Epithelial cell of esophagus (primary cell): Measurements from ENCODE around the gene ZNF865.

ENCODE experiments used
- DNase-seq: peaks from one replicate; pipeline ENCODE4 v3.0.0; 2010; ENCODE audit warnings: low read depth
- H3K4me3 ChIP-seq: 2 replicates; pipeline ENCODE4 v1.5.1; 2011; ENCODE audit warnings: mild to moderate bottlenecking, low read length, control low read depth
- TF ChIP-seq, protein P1 (sequence below): IDR thresholded peaks from 2 replicates; pipeline ENCODE4 v1.5.1; 2011; ENCODE audit warnings: low read depth, mild to moderate bottlenecking, low read length, control low read depth, inconsistent platforms; ENCODE audit not compliant: insufficient read depth; ENCODE audit errors: missing control alignments

ZNF865 gene

DNA sequence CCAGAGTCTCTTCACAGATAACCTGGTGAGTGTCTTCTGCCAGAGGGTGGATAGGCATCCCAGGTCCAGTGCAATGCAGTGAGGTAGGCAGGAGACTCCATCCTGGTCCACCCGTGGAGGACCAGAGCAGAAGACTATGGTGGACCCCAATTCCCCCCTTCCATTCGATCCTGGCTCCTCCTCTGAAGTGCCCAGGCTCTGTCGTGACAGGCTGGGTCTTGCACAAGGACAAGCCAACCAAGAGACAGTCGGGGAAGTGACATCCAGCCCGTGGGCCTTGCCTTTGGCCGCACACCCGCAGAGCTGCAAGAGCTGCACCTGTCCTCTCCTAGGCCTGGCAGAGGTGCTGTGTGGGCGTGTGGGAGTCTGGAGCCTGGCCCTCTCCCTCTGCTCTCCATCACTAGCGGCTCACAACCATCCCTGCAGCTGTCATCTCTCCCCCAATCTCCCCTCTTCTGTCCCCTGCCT lies 15.8 kb downstream of the ZNF865 start:
- TF ChIP-seq, protein P1, sequence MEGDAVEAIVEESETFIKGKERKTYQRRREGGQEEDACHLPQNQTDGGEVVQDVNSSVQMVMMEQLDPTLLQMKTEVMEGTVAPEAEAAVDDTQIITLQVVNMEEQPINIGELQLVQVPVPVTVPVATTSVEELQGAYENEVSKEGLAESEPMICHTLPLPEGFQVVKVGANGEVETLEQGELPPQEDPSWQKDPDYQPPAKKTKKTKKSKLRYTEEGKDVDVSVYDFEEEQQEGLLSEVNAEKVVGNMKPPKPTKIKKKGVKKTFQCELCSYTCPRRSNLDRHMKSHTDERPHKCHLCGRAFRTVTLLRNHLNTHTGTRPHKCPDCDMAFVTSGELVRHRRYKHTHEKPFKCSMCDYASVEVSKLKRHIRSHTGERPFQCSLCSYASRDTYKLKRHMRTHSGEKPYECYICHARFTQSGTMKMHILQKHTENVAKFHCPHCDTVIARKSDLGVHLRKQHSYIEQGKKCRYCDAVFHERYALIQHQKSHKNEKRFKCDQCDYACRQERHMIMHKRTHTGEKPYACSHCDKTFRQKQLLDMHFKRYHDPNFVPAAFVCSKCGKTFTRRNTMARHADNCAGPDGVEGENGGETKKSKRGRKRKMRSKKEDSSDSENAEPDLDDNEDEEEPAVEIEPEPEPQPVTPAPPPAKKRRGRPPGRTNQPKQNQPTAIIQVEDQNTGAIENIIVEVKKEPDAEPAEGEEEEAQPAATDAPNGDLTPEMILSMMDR = no peak
- DNase-seq = no peak
- H3K4me3 ChIP-seq = no peak overlapping the region

DNA sequence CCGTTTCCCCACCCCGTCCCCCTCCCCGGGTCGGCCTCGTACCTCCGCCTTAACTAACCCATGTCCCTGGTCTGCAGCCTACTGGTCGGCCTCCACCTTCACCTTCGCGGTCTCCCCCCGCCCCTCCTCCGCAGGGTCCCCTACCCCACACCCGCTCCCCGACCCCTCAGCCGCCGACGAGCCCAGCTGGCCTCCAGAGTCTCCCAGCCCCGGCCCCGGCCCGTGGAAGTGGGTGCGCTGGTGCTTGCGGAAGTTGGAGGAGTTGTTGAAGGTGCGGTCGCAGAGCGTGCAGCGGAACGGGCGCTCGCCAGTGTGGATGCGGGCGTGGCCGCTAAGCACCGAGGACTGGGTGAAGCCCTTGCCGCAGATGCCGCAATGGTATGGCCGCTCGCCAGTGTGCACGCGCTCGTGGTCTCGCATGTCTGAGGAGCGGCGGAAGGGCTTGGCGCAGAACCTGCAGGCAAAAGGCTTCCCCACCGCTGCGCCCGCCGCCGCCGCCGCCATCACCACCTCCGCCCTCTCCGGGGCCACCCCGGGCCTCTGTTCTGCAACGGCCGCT lies 16.3 kb downstream of the ZNF865 start:
- TF ChIP-seq, protein P1 = no peak
- DNase-seq = no peak
- H3K4me3 ChIP-seq = no peak overlapping the region

DNA sequence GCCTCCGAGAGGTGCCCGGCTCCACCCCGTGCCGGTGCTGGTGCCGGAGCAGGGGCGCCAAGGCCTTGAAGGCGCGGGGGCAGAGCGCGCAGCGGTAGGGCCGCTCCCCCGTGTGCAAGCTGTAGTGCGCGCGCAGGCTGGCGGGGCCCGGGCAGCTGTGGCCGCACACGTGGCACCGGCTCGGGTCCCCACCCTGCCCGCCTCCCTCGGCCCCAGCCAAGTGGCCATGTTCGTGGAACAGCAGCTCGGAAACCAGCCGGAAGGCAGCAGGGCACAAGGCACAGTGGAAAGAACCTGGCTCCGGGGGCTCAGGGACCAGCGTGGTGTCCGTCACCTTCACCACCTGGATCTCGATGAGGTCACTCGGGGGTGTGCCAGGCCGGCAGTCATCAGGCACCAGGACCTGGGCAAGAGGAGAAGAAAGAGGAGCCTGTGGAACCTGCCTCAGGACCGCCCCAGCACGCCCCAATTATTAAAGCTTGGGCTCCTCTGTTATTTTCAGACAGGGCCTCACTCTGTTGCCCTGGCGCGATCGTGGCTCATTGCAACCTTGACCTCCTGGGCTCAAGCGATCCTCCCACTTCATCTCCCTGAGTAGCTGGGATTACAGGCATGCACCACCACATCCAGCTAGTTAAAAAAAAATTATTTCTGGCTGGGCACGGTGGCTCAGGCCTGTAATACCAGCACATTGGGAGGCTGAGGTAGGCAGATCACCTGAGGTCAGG lies 17.0 kb downstream of the ZNF865 start:
- TF ChIP-seq, protein P1 = no peak
- H3K4me3 ChIP-seq = no peak overlapping the region
- DNase-seq = no peak

DNA sequence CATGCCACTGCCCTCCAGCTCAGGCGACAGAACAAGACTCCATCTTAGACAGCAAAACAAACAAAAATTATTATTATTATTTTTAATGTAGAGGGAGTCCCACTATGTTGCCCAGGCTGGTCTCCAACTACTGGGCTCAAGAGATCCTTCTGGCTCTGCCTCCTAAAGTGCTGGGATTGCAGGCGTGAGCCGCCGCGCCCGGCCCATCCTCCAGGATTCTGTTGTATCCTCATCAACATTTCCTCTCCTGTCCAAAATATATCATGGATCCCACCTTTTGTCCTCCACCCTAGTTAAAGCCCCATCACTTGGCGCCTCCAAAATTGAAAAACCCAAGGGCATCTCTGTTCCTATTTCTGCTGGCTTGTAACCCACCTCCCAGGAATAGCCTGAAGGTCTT lies 17.7 kb downstream of the ZNF865 start:
- no peak overlapping the region for H3K4me3 ChIP-seq
- DNase-seq = no peak
- TF ChIP-seq, protein P1 = no peak

DNA sequence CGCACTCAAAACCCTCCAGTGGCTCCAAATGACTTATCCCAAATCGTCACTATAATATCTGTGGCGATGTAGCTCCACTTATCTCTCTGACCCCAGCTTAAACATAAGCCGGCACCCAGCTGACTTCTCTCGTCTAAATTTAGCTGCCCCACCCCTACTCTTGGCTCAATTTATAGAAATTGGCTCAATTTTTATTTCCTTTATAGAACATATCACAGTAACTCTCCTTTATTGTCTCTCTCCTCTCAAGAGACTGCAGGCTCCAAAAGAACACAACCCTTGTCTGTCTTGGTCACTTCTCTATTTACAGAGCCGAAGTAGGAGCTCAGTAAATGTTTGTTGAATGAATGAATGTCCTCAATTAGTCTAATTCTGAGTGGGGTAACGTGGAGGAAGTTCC lies 18.1 kb downstream of the ZNF865 start:
- DNase-seq = no peak
- TF ChIP-seq, protein P1 = no peak
- no peak overlapping the region for H3K4me3 ChIP-seq

DNA sequence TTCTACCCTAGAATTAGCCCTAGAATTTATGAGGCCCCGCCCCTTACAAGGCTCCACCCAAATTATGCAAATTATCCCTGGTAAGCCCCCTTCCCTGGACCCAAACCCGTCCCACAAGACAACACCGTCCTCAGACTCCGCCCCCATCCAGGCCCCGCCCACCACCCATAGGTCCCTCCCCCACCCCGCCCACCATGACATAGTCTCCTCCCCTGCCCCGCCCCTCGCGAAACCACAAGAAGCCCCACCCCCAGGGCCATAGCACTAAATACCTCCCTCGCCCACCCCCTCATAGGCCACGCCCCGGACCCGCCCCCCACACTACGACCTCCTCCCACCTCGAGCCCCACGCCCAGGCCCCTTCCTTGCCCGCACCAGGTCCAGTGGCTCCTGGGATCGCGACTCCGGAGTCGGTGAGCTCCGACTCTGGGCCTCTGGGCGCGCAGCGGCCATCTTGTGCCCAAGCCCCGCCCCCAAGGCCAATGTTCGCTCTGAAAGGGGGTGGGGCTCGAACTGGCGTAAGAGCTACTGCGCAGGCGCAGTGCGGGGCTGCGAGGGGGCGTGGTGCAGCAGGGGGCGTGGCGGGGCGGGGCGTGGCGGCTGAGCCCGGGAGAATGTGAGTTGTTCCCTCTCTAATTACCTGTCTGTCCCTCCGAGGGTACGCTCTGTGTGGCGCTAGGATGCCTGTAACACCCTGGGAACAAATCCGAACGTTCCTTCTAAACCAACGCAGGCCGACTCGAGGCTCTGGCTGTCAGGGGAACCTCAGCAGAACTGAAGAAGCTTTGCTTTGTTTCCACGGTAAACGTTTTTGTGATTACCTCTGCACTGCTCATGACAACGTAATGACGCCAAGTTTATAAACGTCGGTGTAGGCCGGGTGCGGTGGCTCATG lies 18.9 kb downstream of the ZNF865 start, which contains the start of gene ZNF784:
ZNF784 (minus strand) TSS at position 458 of the 895 bp plus-strand sequence; CDS start at position 453, 5 bp downstream.
- TF ChIP-seq, protein P1 = no peak
- peak within 1 kb of the TSS; percentile 62 for H3K4me3 ChIP-seq
- DNase-seq = peak; percentile 92
